GM12878 (cell line): Measurements from ENCODE around the gene BUB1B. TPM values are rescaled to one million over a fixed set of nuclear protein-coding genes. Genes with fewer than 3 reads are reported as not detected.

Source experiments
- ATAC-seq: fragments of 200-7000 bp; cut with Tn5 transposase; 3 replicates; pipeline ENCODE4 v1.9.1; 2020; ENCODE audit warnings: mild to moderate bottlenecking, moderate library complexity
- BruUV-seq: library from RNA; stranded (reverse); fragments of 400-500 nt; replicated peaks from 2 replicates; lab custom pipeline; 2021; lab: Mats Ljungman, UMichigan
- CTCF ChIA-PET: fragments of 300-600 bp; sonication (Branson Sonifier 250); formaldehyde crosslinking; extraction: SDS; loops from one replicate; lab custom pipeline; 2021; ENCODE audit warnings: inconsistent platforms; lab: Yijun Ruan, JAX
- POLR2A ChIA-PET: fragments of 350-600 bp; formaldehyde crosslinking; extraction: SDS; loops from one replicate; lab custom pipeline; 2021; ENCODE audit warnings: inconsistent platforms; lab: Charles Lee
- RAD21 ChIA-PET: fragments of 300-600 bp; sonication (Branson Sonifier 250); formaldehyde crosslinking; loops from one replicate; lab custom pipeline; 2023; ENCODE audit warnings: antibody characterized with exemption; ENCODE audit not compliant: unreplicated experiment; lab: Charles Lee
- SMC1A ChIA-PET: fragments of 300-600 bp; sonication (Branson Sonifier 250); formaldehyde crosslinking; loops from one replicate; lab custom pipeline; 2023; ENCODE audit not compliant: unreplicated experiment, uncharacterized antibody; lab: Charles Lee
- DNase-seq: peaks from one replicate; pipeline ENCODE4 v3.0.0-alpha.2; 2011; ENCODE audit warnings: low read depth, low spot score
- FAIRE-seq: peaks from 3 replicates; lab custom pipeline; 2011; peaks lifted over from hg19 to GRCh38; lab: Jason Lieb, UNC
- H2AFZ ChIP-seq: 2 replicates; pipeline ENCODE4 v1.6.0; 2011; ENCODE audit warnings: low read depth, low read length, control low read depth; ENCODE audit not compliant: control insufficient read depth
- H3K27ac ChIP-seq: 2 replicates; pipeline ENCODE4 v1.5.1; 2011; ENCODE audit warnings: control low read depth; ENCODE audit not compliant: control insufficient read depth, insufficient read depth
- H3K27me3 ChIP-seq, 2 experiments: replicated peaks in 1 of 2; 2 replicates each; pipeline versions ENCODE4 v1.6.0 to v1.6.1; 2011; ENCODE audit warnings: low read length in 1 of 2; ENCODE audit not compliant: control insufficient read depth in 2 of 2, insufficient read depth in 2 of 2
- H3K36me3 ChIP-seq, 2 experiments: 2 replicates each; pipeline ENCODE4 v1.5.1; 2011; ENCODE audit warnings: low read length in 1 of 2; ENCODE audit not compliant: control insufficient read depth in 2 of 2, insufficient read depth in 2 of 2
- H3K4me1 ChIP-seq: 2 replicates; pipeline ENCODE4 v1.6.1; 2011; ENCODE audit warnings: mild to moderate bottlenecking, low read length, moderate library complexity, mixed read lengths; ENCODE audit not compliant: control insufficient read depth, insufficient read depth
- H3K4me2 ChIP-seq: 2 replicates; pipeline ENCODE4 v1.6.0; 2011; ENCODE audit warnings: control low read depth; ENCODE audit not compliant: control insufficient read depth, insufficient read depth
- H3K4me3 ChIP-seq: fragments of 200-600 bp; sonication (generic); 2 replicates; pipeline ENCODE4 v1.5.1; 2016
- H3K79me2 ChIP-seq: 2 replicates; pipeline ENCODE4 v1.6.0; 2011; ENCODE audit warnings: low read length; ENCODE audit not compliant: control insufficient read depth, insufficient read depth
- H3K9ac ChIP-seq: 2 replicates; pipeline ENCODE4 v1.8.0; 2011; ENCODE audit warnings: low read length, control low read depth, mixed read lengths; ENCODE audit not compliant: control insufficient read depth, insufficient read depth
- H3K9me3 ChIP-seq: replicated peaks from 3 replicates; pipeline ENCODE4 v1.5.1; 2011; ENCODE audit warnings: mild to moderate bottlenecking, low read length; ENCODE audit not compliant: control insufficient read depth, insufficient read depth
- H4K20me1 ChIP-seq: 2 replicates; pipeline ENCODE4 v1.6.0; 2011; ENCODE audit not compliant: control insufficient read depth, insufficient read depth
- WGBS: methylation state at CpG from one replicate; pipeline ENCODE4 v1.1.6; 2016; ENCODE audit warnings: low lambda C conversion rate; ENCODE audit not compliant: insufficient replicate concordance, insufficient coverage; ENCODE audit errors: missing lambda C conversion rate; 5-methylcytosine and 5-hydroxymethylcytosine counted together
- in situ Hi-C: fragments of 300-500 bp; cut with MboI; formaldehyde crosslinking; loops from 9 replicates; pipeline ENCODE4 v1.14.3; 2018; ENCODE audit warnings: mixed read lengths
- intact Hi-C: fragments of 100-400 bp; cut with micrococcal nuclease; formaldehyde crosslinking; loops from one replicate; pipeline ENCODE4 v1.14.2; 2022; ENCODE audit not compliant: unreplicated experiment
- polyA plus RNA-seq, 11 experiments: library from polyadenylated mRNA; depleted of rRNA in 4 of 11; unstranded in 6 of 11; stranded (reverse) in 5 of 11; fragments of >200 nt; fragmentation: Nextera tagmentation in 4 of 11; fragmentation: Illumina TruSeq in 1 of 11; extraction: Ambion mirVana in 4 of 11; extraction: Trizol in 1 of 11; gene quantifications; 1 replicate in 1 of 11; 2 replicates in 10 of 11; pipeline versions ENCODE4 v1.2.1 to v1.2.3, GENCODE V29; 2011 to 2016; ENCODE audit warnings: inconsistent platforms in 2 of 11, missing spikeins in 2 of 11, low read depth in 1 of 11
- total RNA-seq, 4 experiments: library from RNA; depleted of rRNA in 3 of 4; stranded (reverse); fragments of >200 nt in 3 of 4; fragmentation: Illumina TruSeq in 1 of 4; extraction: Trizol in 1 of 4; gene quantifications; 2 replicates each; pipeline versions ENCODE4 v1.2.1 to v1.2.3, GENCODE V29; 2013 to 2021
- TF ChIP-seq, protein P1 (sequence below): fragments of 450-650 bp; formaldehyde crosslinking; IDR thresholded peaks from 2 replicates; pipeline ENCODE4 v1.5.0; 2022; ENCODE audit warnings: mild to moderate bottlenecking, missing genetic modification characterization

Gene BUB1B
- total and polyA plus RNA-seq, 10 of the 15 experiments (the other 5 are each of a cell fraction or from before 2014, with no cell fraction given): 29.1 to 98.6 (median 77.3) TPM

DNA sequence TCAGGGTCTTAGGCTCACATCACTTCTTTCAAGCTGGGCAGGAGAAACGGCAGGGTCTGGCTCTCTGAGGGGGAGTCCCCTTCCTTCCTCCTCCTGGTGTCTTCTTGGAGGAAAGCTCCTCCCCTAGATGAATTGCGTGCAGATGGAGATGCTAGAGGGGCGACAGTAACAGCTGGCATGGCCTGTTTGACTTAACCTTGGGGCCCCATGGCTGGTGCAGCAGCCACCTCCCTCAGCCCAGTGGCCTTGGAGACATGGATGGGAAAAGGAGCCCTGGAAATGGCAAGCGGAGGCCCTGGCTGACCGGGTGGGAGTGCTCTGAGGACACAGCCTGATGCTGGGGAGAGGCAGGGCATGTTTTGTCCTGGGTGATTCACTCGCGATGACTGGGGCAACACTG lies 98.2 kb downstream of the BUB1B start:
- WGBS: 54% methylated on average over 7 of the region's 7 CpGs
- in situ Hi-C loops (no loop called here), intact Hi-C loops (no loop called here)
- no peak overlapping the region for H3K4me2 ChIP-seq
- H3K9me3 ChIP-seq: no peaks in the 10 kb centered on the region
- H2AFZ ChIP-seq: no peak overlapping the region
- CTCF ChIA-PET: interaction anchor here (1.0 to 2.9 kb wide), 3 partner anchors 15 to 79 kb away, joined by 3 to 11 read pairs (median 11); no protein-coding TSS in a partner anchor
- POLR2A ChIA-PET: no interaction called here
- no peaks in the 10 kb centered on the region for H3K36me3 ChIP-seq
- no peak overlapping the region for H3K9ac ChIP-seq
- H4K20me1 ChIP-seq: no peaks in the 10 kb centered on the region
- no peak for FAIRE-seq
- no peaks in the 10 kb centered on the region for H3K79me2 ChIP-seq
- no peak overlapping the region for H3K4me3 ChIP-seq
- TF ChIP-seq, protein P1, sequence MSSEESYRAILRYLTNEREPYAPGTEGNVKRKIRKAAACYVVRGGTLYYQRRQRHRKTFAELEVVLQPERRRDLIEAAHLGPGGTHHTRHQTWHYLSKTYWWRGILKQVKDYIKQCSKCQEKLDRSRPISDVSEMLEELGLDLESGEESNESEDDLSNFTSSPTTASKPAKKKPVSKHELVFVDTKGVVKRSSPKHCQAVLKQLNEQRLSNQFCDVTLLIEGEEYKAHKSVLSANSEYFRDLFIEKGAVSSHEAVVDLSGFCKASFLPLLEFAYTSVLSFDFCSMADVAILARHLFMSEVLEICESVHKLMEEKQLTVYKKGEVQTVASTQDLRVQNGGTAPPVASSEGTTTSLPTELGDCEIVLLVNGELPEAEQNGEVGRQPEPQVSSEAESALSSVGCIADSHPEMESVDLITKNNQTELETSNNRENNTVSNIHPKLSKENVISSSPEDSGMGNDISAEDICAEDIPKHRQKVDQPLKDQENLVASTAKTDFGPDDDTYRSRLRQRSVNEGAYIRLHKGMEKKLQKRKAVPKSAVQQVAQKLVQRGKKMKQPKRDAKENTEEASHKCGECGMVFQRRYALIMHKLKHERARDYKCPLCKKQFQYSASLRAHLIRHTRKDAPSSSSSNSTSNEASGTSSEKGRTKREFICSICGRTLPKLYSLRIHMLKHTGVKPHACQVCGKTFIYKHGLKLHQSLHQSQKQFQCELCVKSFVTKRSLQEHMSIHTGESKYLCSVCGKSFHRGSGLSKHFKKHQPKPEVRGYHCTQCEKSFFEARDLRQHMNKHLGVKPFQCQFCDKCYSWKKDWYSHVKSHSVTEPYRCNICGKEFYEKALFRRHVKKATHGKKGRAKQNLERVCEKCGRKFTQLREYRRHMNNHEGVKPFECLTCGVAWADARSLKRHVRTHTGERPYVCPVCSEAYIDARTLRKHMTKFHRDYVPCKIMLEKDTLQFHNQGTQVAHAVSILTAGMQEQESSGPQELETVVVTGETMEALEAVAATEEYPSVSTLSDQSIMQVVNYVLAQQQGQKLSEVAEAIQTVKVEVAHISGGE: no peak
- ATAC-seq: no peak
- H3K4me1 ChIP-seq: peaks cover 3% of the 10 kb centered on the region; the same call in 1 of the 2 replicates
- SMC1A ChIA-PET: no interaction called here
- H3K27ac ChIP-seq: no peak overlapping the region
- RAD21 ChIA-PET: interaction anchor here (0.9 kb wide), 1 partner anchor 42 kb away, joined by 3 read pairs; no protein-coding TSS in a partner anchor
- no TSS peak for BruUV-seq
- H3K27me3 ChIP-seq: peaks cover 0 to 3% of the 10 kb centered on the region in 2 experiments; a peak in 1 of 4 replicates
- no peak for DNase-seq
